ENCODE data around the gene RPS5. TPM values are rescaled to one million over a fixed set of nuclear protein-coding genes. Genes with fewer than 3 reads are reported as not detected.

The RPS5 gene
- total RNA-seq, 1 donor from 2014 or later, result 2,403 TPM

- Histone ChIP-seq H3K4me3 (ENCODE audit: low read depth, low read length) (peak within 1 kb of the TSS; percentile 86), H3K36me3 (ENCODE audit: control insufficient read depth, insufficient read depth, low read length) (no peaks in the 10 kb centered on the region), H3K27me3 (ENCODE audit: control insufficient read depth, insufficient read depth, low read length) (no peaks in the 10 kb centered on the region)
- no peak for TF ChIP-seq CTCF (IDR thresholded peaks at IDR 0.05; ENCODE audit: insufficient read depth, low read length, poor library complexity, severe bottlenecking)
- DNase-seq (ENCODE audit: low read depth), result peak; percentile 77
Observed at GRCh38 chr19:58408152-58409009, 21.3 kb downstream of the RPS5 start, which contains the start of gene ZNF584. Gene ZNF584, plus strand, starts transcription at chr19:58408649. Its CDS starts 499 bp downstream, at chr19:58409148.

- H3K36me3 ChIP-seq (ENCODE audit: control insufficient read depth, insufficient read depth, low read length), result no peaks in the 10 kb centered on the region
- peak overlapping the region; percentile 86 for H3K4me3 ChIP-seq (ENCODE audit: low read depth, low read length)
- DNase-seq (ENCODE audit: low read depth), result no peak
- H3K27me3 ChIP-seq (ENCODE audit: control insufficient read depth, insufficient read depth, low read length), result no peaks in the 10 kb centered on the region
- no peak for TF ChIP-seq CTCF (IDR thresholded peaks at IDR 0.05; ENCODE audit: insufficient read depth, low read length, poor library complexity, severe bottlenecking)
Observed at GRCh38 chr19:58409010-58409790, 22.1 kb downstream of the RPS5 start.

- DNase-seq (ENCODE audit: low read depth), result no peak
- Histone ChIP-seq H3K27me3 (ENCODE audit: control insufficient read depth, insufficient read depth, low read length) (no peaks in the 10 kb centered on the region), H3K36me3 (ENCODE audit: control insufficient read depth, insufficient read depth, low read length) (peaks cover 7% of the 10 kb centered on the region), H3K4me3 (ENCODE audit: low read depth, low read length) (no peak overlapping the region)
- TF ChIP-seq CTCF (IDR thresholded peaks at IDR 0.05; ENCODE audit: insufficient read depth, low read length, poor library complexity, severe bottlenecking), result no peak
Observed at GRCh38 chr19:58416604-58417003, 29.5 kb downstream of the RPS5 start.

GRCh38 chr19:58417071-58417470, 30.0 kb downstream of the RPS5 start:
- H3K27me3 ChIP-seq (ENCODE audit: control insufficient read depth, insufficient read depth, low read length), result no peaks in the 10 kb centered on the region
- H3K36me3 ChIP-seq (ENCODE audit: control insufficient read depth, insufficient read depth, low read length), result peaks cover 7% of the 10 kb centered on the region
- DNase-seq (ENCODE audit: low read depth), result no peak
- TF ChIP-seq CTCF (IDR thresholded peaks at IDR 0.05; ENCODE audit: insufficient read depth, low read length, poor library complexity, severe bottlenecking), result no peak
- no peak overlapping the region for H3K4me3 ChIP-seq (ENCODE audit: low read depth, low read length)

- no peak for DNase-seq (ENCODE audit: low read depth)
- no peak for TF ChIP-seq CTCF (IDR thresholded peaks at IDR 0.05; ENCODE audit: insufficient read depth, low read length, poor library complexity, severe bottlenecking)
Observed at GRCh38 chr19:58428617-58429016, 41.5 kb downstream of the RPS5 start.

More at GRCh38 chr19:58428617-58429016, 41.5 kb downstream of the RPS5 start:
- Histone ChIP-seq H3K4me3 (ENCODE audit: low read depth, low read length) (no peak overlapping the region), H3K36me3 (ENCODE audit: control insufficient read depth, insufficient read depth, low read length) (no peaks in the 10 kb centered on the region), H3K27me3 (ENCODE audit: control insufficient read depth, insufficient read depth, low read length) (no peaks in the 10 kb centered on the region)

Data from kidney epithelial cell (primary cell).